NOMO-1 treated with DMSO at 0.1 percent for 48 hours (cell line): ENCODE data around the gene CASP5.
A peak's percentile ranks its signal among the peaks of the same experiment; 100 is the strongest.

Experiments used
- DNase-seq: peaks from one replicate; lab custom pipeline; 2025; ENCODE audit not compliant: unreplicated experiment; lab: John Stamatoyannopoulos, UW

Gene CASP5

GRCh38 chr11:104968355-104968855 is 54.6 kb downstream of the CASP5 start, which contains the start of gene CASP4:
TSS of gene CASP4 (minus strand) at chr11:104968574. CDS start at chr11:104968525, 49 bp downstream.
- DNase-seq: peak; percentile 68

- no peak for DNase-seq
These were observed 55.2 kb downstream of the CASP5 start for GRCh38 chr11:104967534-104968354.

- no peak for DNase-seq
These were observed 57.2 kb downstream of the CASP5 start for GRCh38 chr11:104965735-104966134.

- DNase-seq: no peak
These were observed 58.7 kb downstream of the CASP5 start for GRCh38 chr11:104964247-104964646.

- DNase-seq: no peak
These were observed 60.1 kb downstream of the CASP5 start for GRCh38 chr11:104962852-104963251.

GRCh38 chr11:104957280-104957679 is 65.7 kb downstream of the CASP5 start:
- DNase-seq: no peak

GRCh38 chr11:104956528-104956927 is 66.4 kb downstream of the CASP5 start:
- DNase-seq: no peak

GRCh38 chr11:104946907-104947306 is 76.1 kb downstream of the CASP5 start:
- DNase-seq: peak; percentile 73
